ENCODE results near the gene DNASE1. TPM values are rescaled to one million over a fixed set of nuclear protein-coding genes. Genes with fewer than 3 reads are reported as not detected.
A peak's percentile ranks its signal among the peaks of the same experiment; 100 is the strongest.

The DNASE1 gene
- total and polyA plus RNA-seq, 9 of the 15 experiments (the other 6 are each of a cell fraction or from before 2014, with no cell fraction given) = 0.53 to 10.1 (median 5.9) TPM

DNA sequence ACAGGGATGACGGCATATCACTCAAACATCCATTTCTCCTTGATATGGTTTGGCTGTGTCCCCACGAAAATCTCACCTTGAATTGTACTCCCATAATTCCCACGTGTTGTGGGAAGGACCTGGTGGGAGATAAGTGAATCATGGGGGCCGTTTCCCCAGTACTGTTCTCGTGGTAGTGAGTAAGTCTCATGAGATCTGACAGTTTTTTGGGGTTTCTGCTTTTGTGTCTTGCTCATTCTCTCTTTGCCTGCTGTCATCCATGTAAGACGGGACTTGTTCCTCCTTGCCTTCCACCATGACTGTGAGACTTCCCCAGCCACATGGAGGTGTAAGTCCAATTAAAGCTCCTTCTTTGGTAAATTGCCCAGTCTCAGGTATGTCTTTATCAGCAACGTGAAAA lies 32.5 kb downstream of the DNASE1 start:
- H3K36me3 ChIP-seq (ENCODE audit: control insufficient read depth, insufficient read depth, low read length) = peaks cover 92% of the 10 kb centered on the region
- in situ Hi-C loops (cut with MboI) = no loop called here

DNA sequence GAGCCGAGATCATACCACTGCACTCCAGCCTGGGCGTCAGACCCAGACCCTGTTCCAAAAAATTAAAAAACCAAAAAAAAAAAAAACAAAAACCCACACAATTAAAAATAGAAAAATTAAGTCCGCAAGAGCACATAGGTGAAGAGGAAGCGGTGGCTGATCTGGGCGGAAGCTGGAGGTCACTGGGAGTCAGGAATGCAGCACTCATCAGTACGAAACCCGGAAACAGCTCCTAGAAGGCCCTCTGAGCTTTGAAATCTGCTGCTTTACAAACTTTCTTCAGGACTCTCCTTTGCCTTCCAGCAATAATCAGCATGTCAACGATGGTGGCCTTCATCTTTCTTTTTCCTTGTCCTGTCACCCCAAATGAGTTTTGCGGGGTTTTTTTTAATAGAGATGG lies 33.3 kb downstream of the DNASE1 start:
- ATAC-seq = no peak
- Histone ChIP-seq H2AFZ (ENCODE audit: low read depth, low read length) (no peak overlapping the region), H3K4me2 (ENCODE audit: insufficient read depth, low read length) (no peak overlapping the region), H3K4me3 (no peak overlapping the region), H3K9ac (ENCODE audit: insufficient read depth in 1 of 2, low read depth in 2 of 2, low read length in 2 of 2) (no peak overlapping the region), H3K9me1 (ENCODE audit: control insufficient read depth, insufficient read depth, low read length) (no peaks in the 10 kb centered on the region), H3K36me3 (ENCODE audit: control insufficient read depth, insufficient read depth, low read length) (peaks cover 86% of the 10 kb centered on the region), H3K79me2 (ENCODE audit: control insufficient read depth, insufficient read depth, low read length) (peaks cover 23% of the 10 kb centered on the region), H4K20me1 (replicated peaks; ENCODE audit: control insufficient read depth, insufficient read depth, low read length) (0 out of 2 replicates have a peak, but pooled peaks cover 4% of the 10 kb centered on the region), H3K4me1 (replicated peaks in 1 of 2; ENCODE audit: control insufficient read depth in 2 of 2, insufficient read depth in 2 of 2, low read length in 2 of 2) (peaks cover 7 to 14% of the 10 kb centered on the region in 2 experiments; a peak in 4 of 5 replicates), H3K27ac (ENCODE audit: extremely low read depth, low read depth, low read length) (no peak overlapping the region), H3K27me3 (ENCODE audit: control insufficient read depth in 2 of 2, insufficient read depth in 2 of 2, low read length in 2 of 2) (no peaks in the 10 kb centered on the region), H3K9me3 (replicated peaks; ENCODE audit: control insufficient read depth, insufficient read depth, low read depth, low read length) (no peaks in the 10 kb centered on the region)
- ChIA-PET CTCF (ENCODE audit: low intra/inter-chr PET ratio) (no interaction called here), POLR2A (interaction anchor here (0.8 to 1.2 kb wide), 2 partner anchors 13 to 193 kb away, joined by 3 to 4 read pairs; partner anchors contain the start of gene CREBBP)
- 98% methylated on average over 9 of the region's 9 CpGs for WGBS (ENCODE audit: insufficient coverage, low coverage, missing lambda C conversion rate)
- TF ChIP-seq SAFB2 (IDR thresholded peaks at IDR 0.05; ENCODE audit: borderline replicate concordance, low read depth, low read length, severe bottlenecking) (no peak), C11orf30 (IDR thresholded peaks at IDR 0.05; ENCODE audit: low read depth) (no peak), ZNF583 (CRISPR knock-in tag; IDR thresholded peaks at IDR 0.05) (no peak), ZNF561 (CRISPR knock-in tag; conservative IDR thresholded peaks at IDR 0.05) (no peak)
- TF ChIP-seq, protein P1, sequence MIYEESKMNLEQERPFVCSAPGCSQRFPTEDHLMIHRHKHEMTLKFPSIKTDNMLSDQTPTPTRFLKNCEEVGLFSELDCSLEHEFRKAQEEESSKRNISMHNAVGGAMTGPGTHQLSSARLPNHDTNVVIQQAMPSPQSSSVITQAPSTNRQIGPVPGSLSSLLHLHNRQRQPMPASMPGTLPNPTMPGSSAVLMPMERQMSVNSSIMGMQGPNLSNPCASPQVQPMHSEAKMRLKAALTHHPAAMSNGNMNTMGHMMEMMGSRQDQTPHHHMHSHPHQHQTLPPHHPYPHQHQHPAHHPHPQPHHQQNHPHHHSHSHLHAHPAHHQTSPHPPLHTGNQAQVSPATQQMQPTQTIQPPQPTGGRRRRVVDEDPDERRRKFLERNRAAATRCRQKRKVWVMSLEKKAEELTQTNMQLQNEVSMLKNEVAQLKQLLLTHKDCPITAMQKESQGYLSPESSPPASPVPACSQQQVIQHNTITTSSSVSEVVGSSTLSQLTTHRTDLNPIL (CRISPR knock-in tag; IDR thresholded peaks at IDR 0.05) = no peak
- TF ChIP-seq, protein P2, sequence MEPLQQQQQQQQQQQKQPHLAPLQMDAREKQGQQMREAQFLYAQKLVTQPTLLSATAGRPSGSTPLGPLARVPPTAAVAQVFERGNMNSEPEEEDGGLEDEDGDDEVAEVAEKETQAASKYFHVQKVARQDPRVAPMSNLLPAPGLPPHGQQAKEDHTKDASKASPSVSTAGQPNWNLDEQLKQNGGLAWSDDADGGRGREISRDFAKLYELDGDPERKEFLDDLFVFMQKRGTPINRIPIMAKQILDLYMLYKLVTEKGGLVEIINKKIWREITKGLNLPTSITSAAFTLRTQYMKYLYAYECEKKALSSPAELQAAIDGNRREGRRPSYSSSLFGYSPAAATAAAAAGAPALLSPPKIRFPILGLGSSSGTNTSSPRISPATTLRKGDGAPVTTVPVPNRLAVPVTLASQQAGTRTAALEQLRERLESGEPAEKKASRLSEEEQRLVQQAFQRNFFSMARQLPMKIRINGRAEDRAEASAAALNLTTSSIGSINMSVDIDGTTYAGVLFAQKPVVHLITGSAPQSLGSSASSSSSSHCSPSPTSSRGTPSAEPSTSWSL (CRISPR knock-in tag; IDR thresholded peaks at IDR 0.05; ENCODE audit: borderline replicate concordance) = no peak
- TF ChIP-seq, protein P3, sequence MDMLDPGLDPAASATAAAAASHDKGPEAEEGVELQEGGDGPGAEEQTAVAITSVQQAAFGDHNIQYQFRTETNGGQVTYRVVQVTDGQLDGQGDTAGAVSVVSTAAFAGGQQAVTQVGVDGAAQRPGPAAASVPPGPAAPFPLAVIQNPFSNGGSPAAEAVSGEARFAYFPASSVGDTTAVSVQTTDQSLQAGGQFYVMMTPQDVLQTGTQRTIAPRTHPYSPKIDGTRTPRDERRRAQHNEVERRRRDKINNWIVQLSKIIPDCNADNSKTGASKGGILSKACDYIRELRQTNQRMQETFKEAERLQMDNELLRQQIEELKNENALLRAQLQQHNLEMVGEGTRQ (CRISPR knock-in tag; IDR thresholded peaks at IDR 0.05) = no peak
- TF ChIP-seq, protein P4, sequence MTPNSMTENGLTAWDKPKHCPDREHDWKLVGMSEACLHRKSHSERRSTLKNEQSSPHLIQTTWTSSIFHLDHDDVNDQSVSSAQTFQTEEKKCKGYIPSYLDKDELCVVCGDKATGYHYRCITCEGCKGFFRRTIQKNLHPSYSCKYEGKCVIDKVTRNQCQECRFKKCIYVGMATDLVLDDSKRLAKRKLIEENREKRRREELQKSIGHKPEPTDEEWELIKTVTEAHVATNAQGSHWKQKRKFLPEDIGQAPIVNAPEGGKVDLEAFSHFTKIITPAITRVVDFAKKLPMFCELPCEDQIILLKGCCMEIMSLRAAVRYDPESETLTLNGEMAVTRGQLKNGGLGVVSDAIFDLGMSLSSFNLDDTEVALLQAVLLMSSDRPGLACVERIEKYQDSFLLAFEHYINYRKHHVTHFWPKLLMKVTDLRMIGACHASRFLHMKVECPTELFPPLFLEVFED (CRISPR knock-in tag; conservative IDR thresholded peaks at IDR 0.05) = no peak
- DNase-seq (ENCODE audit: extremely low read depth in 1 of 4, low spot score in 3 of 4) = no peak
- intact Hi-C loops (cut with micrococcal nuclease) = no loop called here
- FAIRE-seq = no peak
- in situ Hi-C loops (cut with MboI) = no loop called here
- BruUV-seq (replicated peaks) = no TSS peak

More for the DNA sequence above, 32.5 kb downstream of the DNASE1 start:
- no peaks in the 10 kb centered on the region for H3K9me3 ChIP-seq (replicated peaks; ENCODE audit: control insufficient read depth, insufficient read depth, low read depth, low read length)
- H3K4me2 ChIP-seq (ENCODE audit: insufficient read depth, low read length) = no peak overlapping the region
- peaks cover 7 to 14% of the 10 kb centered on the region in 2 experiments; a peak in 4 of 5 replicates for H3K4me1 ChIP-seq (replicated peaks in 1 of 2; ENCODE audit: control insufficient read depth in 2 of 2, insufficient read depth in 2 of 2, low read length in 2 of 2)
- CTCF ChIA-PET (ENCODE audit: low intra/inter-chr PET ratio) = no interaction called here
- H2AFZ ChIP-seq (ENCODE audit: low read depth, low read length) = no peak overlapping the region
- no peak overlapping the region for H3K4me3 ChIP-seq
- ATAC-seq (no peak), DNase-seq (ENCODE audit: extremely low read depth in 1 of 4, low spot score in 3 of 4) (no peak), FAIRE-seq (no peak)
- H3K9me1 ChIP-seq (ENCODE audit: control insufficient read depth, insufficient read depth, low read length) = no peaks in the 10 kb centered on the region
- 0 out of 2 replicates have a peak, but pooled peaks cover 4% of the 10 kb centered on the region for H4K20me1 ChIP-seq (replicated peaks; ENCODE audit: control insufficient read depth, insufficient read depth, low read length)
- no peaks in the 10 kb centered on the region for H3K27me3 ChIP-seq (ENCODE audit: control insufficient read depth in 2 of 2, insufficient read depth in 2 of 2, low read length in 2 of 2)
- intact Hi-C loops (cut with micrococcal nuclease) = no loop called here
- POLR2A ChIA-PET = interaction anchor here (0.8 kb wide), 1 partner anchor 194 kb away, joined by 3 read pairs; the partner anchor contains the start of gene CREBBP
- H3K79me2 ChIP-seq (ENCODE audit: control insufficient read depth, insufficient read depth, low read length) = peaks cover 20% of the 10 kb centered on the region
- TF ChIP-seq SRF (CRISPR knock-in tag; IDR thresholded peaks at IDR 0.05) = peak in 1 of 2 experiments; percentile 55; a peak in 1 of 4 replicates
- no peak for TF ChIP-seq TAF7 (tag; IDR thresholded peaks at IDR 0.05)
- BruUV-seq (replicated peaks) = no TSS peak
- H3K9ac ChIP-seq (ENCODE audit: insufficient read depth in 1 of 2, low read depth in 2 of 2, low read length in 2 of 2) = no peak overlapping the region
- WGBS (ENCODE audit: insufficient coverage, low coverage, missing lambda C conversion rate) = 81% methylated on average over 7 of the region's 7 CpGs
- H3K27ac ChIP-seq (ENCODE audit: extremely low read depth, low read depth, low read length) = no peak overlapping the region
